GM12892 (cell line): ENCODE data around the gene TFF2.

Experiments
- POLR2A ChIP-seq: IDR thresholded peaks from 2 replicates; pipeline ENCODE4 v1.6.1; 2011; ENCODE audit warnings: low read depth, low read length, control low read depth
- TAF1 ChIP-seq: IDR thresholded peaks from 2 replicates; pipeline ENCODE4 v1.6.1; 2011; ENCODE audit warnings: low read depth, mild to moderate bottlenecking, control low read depth, low read length, borderline replicate concordance

DNA sequence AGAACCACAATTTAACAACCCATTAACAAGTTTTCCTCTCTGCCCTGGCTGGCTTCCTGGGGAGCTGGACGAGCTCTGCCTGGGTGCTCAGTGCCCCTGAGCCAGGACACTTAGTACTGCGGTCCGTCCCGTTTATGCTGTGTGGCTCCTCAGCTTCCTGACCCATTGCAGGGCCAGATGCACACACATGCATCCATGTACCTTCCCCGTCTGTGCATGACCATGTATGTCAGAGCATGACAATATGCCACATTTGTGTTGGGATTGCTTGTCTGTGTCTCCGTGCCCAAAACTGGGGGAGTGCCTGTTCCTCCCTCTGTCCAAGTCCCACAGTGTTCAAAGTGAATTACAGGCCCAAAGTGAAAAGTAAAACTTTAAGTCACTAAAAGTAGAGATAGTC, 25.9 kb downstream of the TFF2 start:
- no peak for TF ChIP-seq TAF1
- no peak for TF ChIP-seq POLR2A
